GM10266 (cell line): ENCODE data around the gene MUC21.
"Not testable (repeated sequence)": the region's sequence is repeated elsewhere in the genome, so short reads cannot be mapped to it uniquely, and the experiment has no call there.

ENCODE experiments used
- DNase-seq: peaks from one replicate; pipeline ENCODE4 v3.0.0; 2012; ENCODE audit errors: extremely low spot score
- TF ChIP-seq, protein P1 (sequence below): IDR thresholded peaks from 2 replicates; pipeline ENCODE4 v1.5.1; 2012; ENCODE audit warnings: mild to moderate bottlenecking, low read depth; ENCODE audit not compliant: control insufficient read depth, insufficient read depth; ENCODE audit errors: missing control alignments

Gene MUC21

DNA sequence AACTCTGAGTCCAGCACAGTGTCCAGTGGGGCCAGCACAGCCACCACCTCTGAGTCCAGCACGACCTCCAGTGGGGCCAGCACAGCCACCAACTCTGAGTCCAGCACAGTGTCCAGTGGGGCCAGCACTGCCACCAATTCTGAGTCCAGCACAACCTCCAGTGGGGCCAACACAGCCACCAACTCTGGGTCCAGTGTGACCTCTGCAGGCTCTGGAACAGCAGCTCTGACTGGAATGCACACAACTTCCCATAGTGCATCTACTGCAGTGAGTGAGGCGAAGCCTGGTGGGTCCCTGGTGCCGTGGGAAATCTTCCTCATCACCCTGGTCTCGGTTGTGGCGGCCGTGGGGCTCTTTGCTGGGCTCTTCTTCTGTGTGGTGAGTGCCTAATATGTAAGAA lies 3.8 kb downstream of the MUC21 start:
- DNase-seq = no peak
- TF ChIP-seq, protein P1, sequence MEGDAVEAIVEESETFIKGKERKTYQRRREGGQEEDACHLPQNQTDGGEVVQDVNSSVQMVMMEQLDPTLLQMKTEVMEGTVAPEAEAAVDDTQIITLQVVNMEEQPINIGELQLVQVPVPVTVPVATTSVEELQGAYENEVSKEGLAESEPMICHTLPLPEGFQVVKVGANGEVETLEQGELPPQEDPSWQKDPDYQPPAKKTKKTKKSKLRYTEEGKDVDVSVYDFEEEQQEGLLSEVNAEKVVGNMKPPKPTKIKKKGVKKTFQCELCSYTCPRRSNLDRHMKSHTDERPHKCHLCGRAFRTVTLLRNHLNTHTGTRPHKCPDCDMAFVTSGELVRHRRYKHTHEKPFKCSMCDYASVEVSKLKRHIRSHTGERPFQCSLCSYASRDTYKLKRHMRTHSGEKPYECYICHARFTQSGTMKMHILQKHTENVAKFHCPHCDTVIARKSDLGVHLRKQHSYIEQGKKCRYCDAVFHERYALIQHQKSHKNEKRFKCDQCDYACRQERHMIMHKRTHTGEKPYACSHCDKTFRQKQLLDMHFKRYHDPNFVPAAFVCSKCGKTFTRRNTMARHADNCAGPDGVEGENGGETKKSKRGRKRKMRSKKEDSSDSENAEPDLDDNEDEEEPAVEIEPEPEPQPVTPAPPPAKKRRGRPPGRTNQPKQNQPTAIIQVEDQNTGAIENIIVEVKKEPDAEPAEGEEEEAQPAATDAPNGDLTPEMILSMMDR = no peak

DNA sequence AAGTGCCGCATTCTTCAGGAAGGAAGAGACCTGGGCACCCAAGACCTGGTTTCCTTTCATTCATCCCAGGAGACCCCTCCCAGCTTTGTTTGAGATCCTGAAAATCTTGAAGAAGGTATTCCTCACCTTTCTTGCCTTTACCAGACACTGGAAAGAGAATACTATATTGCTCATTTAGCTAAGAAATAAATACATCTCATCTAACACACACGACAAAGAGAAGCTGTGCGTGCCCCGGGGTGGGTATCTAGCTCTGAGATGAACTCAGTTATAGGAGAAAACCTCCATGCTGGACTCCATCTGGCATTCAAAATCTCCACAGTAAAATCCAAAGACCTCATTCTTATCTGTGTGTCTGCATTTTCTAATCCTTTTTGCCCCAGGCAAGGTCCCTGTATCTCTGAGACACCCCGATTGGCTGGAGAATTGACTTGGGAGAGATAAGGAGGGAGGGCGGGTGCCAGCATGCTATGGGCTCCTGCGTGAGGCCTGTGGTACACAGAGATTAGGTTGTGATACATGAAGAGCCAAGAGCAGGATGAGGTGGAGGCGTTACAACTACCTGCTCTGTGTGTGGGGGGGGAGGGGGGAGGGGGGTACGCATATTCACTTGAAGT lies 4.8 kb downstream of the MUC21 start:
- DNase-seq = no peak
- TF ChIP-seq, protein P1 = no peak

DNA sequence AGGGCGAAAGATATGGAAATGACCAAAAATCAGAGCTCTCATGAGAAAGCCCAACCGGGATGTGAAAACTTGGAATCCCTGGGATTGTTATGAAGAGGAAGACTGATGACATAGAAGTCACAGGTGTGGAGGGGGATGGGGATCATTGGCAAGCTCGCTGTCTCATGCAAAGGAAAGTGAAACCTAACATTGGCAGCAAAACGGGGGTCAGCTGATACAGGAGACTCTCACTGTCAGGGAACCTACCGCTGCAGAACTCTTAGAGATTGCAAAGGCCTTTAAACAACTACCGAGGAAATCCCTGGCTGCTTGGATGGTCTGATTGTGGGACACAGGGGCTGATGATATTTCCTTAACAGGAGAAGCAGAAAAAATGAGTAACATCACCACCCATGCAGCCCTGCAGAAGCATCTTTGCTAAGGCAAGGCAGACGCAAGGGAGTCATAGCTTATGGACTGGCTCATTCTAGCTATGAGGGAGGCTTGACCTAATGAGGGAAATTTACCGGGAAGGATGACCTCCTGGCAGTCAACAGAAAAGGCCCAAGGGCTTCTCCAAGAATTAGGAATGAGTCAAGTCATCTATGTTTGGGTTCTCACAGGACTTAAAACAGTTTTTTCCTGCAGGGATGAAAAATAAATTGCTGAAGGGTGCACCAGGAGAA lies 7.0 kb downstream of the MUC21 start:
- TF ChIP-seq, protein P1 = no peak
- DNase-seq = no peak

DNA sequence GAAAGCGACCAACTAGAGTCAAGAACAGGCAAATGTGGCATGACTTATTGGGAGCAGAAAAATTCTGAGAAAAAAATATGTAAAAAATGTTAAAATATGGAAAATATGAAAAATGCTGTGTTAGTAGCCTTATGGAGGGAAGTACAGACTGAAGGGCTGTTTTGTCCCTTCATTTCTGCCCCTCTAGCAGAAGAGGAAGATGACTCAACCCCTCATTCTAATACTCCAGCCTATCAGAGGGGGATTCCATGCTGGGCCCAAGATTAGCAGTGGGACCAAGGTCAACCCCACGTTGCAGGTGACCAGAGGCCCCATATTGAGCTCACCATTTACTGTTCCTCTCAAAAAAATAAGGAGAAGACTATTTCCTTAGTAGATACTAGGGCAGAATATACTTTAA lies 8.4 kb downstream of the MUC21 start:
- TF ChIP-seq, protein P1 = no peak
- no peak for DNase-seq

DNA sequence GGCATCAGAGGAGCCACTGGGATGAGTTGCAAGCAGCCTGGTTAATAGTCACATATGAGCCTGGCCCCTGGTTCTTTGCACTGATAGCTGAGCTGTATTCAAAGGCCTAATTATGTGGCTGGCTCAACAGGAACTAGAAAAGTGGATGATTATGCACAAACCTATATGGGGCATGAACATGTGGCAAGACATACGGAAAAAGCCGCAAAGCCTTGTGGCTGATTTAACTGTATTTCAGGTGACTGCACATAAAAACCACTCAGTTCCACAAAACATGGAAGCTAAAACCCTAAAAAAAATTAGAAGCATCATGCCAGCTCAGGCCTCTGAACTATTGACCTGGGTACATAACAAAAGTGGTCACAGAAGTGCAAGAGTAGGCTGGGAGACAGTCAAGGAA lies 13.8 kb downstream of the MUC21 start:
- TF ChIP-seq, protein P1 = no peak
- no peak for DNase-seq

DNA sequence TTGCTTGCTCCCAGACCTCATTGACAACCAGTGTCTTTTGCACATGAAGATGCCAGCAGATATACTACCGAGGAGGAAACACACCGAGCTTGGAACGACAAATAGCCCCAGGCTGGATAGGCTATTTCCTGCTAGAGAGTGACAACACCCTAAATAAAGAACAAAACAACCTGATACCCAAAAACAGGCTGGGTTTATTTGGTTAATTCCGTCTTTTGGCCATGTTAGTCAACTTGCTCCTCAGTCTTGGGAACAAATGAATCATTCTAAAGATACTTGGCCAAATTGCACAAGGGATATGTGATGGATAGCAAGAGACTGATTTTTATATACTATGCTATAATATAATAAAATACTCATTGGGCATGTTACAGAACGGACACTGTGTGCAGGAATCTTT lies 15.3 kb downstream of the MUC21 start:
- TF ChIP-seq, protein P1 = no peak

DNA sequence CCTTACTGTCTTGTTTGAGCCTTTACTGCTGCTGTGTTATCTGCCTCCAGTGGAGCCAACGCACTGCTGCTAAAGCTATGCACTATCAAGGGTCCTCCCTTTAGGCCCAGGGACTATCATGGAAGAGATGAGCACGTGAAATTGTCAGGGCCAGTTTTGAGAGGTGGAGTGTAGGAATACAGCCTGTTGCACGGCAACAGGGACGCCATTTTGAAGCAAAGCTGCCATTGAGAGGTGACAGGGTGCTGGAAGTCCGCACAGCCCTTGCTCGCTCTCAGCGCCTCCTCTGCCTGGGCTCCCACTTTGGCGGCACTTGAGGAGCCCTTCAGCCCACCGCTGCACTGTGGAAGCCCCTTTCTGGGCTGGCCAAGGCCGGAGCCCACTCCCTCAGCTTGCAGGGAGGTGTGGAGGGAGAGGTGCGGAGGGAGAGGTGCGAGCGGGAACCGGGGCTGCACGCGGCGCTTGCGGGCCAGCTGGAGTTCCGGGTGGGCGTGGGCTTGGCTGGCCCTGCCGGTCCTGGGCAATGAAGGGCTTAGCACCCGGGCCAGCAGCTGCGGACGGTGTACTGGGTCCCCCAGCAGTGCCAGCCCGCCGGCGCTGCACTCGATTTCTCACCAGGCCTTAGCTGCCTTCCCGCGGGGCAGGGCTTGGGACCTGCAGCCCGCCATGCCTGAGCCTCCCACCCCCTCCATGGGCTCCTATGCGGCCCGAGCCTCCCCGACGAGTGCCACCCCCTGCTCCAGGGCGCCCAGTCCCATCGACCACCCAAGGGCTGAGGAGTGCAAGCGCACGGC lies 16.7 kb downstream of the MUC21 start:
- not testable (repeated sequence) for DNase-seq

More for the DNA sequence above, 15.3 kb downstream of the MUC21 start:
- peak; percentile 12 for DNase-seq
